Midbrain (tissue), 1 donor: Measurements from ENCODE around the gene LRP2.

Experiments
- DNase-seq: peaks from one replicate; lab custom pipeline; 2025; lab: John Stamatoyannopoulos, UW

Gene LRP2

GRCh38 chr2:169090133-169090820, 272.1 kb downstream of the LRP2 start:
- no peak for DNase-seq

- DNase-seq, result no peak
These were observed 273.2 kb downstream of the LRP2 start for GRCh38 chr2:169089182-169089581.

- DNase-seq, result no peak
These were observed 274.5 kb downstream of the LRP2 start for GRCh38 chr2:169087757-169088379.

- DNase-seq, result no peak
These were observed 275.4 kb downstream of the LRP2 start for GRCh38 chr2:169086893-169087467.

GRCh38 chr2:169082995-169083394, 279.3 kb downstream of the LRP2 start:
- peak; percentile 26 for DNase-seq

GRCh38 chr2:169081551-169081950, 280.8 kb downstream of the LRP2 start:
- no peak for DNase-seq

GRCh38 chr2:169080250-169081069, 281.9 kb downstream of the LRP2 start:
- DNase-seq, result peak; percentile 19

GRCh38 chr2:169077674-169078240, 284.6 kb downstream of the LRP2 start:
- no peak for DNase-seq
